HUDEP-2 (cell line): Measurements from ENCODE around the gene RAPGEF4.
A peak's percentile ranks its signal among the peaks of the same experiment; 100 is the strongest.
"Not testable (repeated sequence)": the region's sequence is repeated elsewhere in the genome, so short reads cannot be mapped to it uniquely, and the experiment has no call there.

ENCODE experiments used
- DNase-seq, 76 experiments: peaks; one replicate each; lab custom pipeline; 2025; ENCODE audit not compliant: unreplicated experiment in 76 of 76; lab: John Stamatoyannopoulos, UW

The RAPGEF4 gene

GRCh38 chr2:173087214-173087581, 351.6 kb downstream of the RAPGEF4 start:
- no peak for DNase-seq

- no peak for DNase-seq
Measured at GRCh38 chr2:173087793-173088496, 352.3 kb downstream of the RAPGEF4 start.

- no peak for DNase-seq
Measured at GRCh38 chr2:173090276-173090877, 354.7 kb downstream of the RAPGEF4 start.

GRCh38 chr2:173090973-173091660, 355.5 kb downstream of the RAPGEF4 start:
- no peak for DNase-seq

GRCh38 chr2:173091910-173092309, 356.3 kb downstream of the RAPGEF4 start:
- no peak for DNase-seq

- DNase-seq, result peak in 1 of 76 experiments; percentile 9
Measured at GRCh38 chr2:173092844-173093402, 357.3 kb downstream of the RAPGEF4 start.

- not testable (repeated sequence) for DNase-seq
Measured at GRCh38 chr2:173093617-173094016, 358.0 kb downstream of the RAPGEF4 start.

GRCh38 chr2:173094731-173095130, 359.1 kb downstream of the RAPGEF4 start:
- DNase-seq, result no peak

GRCh38 chr2:173095356-173095755, 359.7 kb downstream of the RAPGEF4 start:
- DNase-seq, result no peak

GRCh38 chr2:173099271-173099670, 363.6 kb downstream of the RAPGEF4 start:
- no peak for DNase-seq

GRCh38 chr2:173099804-173100203, 364.2 kb downstream of the RAPGEF4 start:
- no peak for DNase-seq

GRCh38 chr2:173101687-173102086, 366.0 kb downstream of the RAPGEF4 start:
- no peak for DNase-seq
